Activated naive CD8-positive, alpha-beta T cell (primary cell): ENCODE results near the gene PPP6R3.
"Not testable (repeated sequence)": the region's sequence is repeated elsewhere in the genome, so short reads cannot be mapped to it uniquely, and the experiment has no call there.

ENCODE experiments used
- H3K27ac Mint-ChIP-seq: one replicate; pipeline ENCODE4 v1.8.0; 2021; ENCODE audit warnings: mixed read lengths
- H3K27me3 Mint-ChIP-seq: one replicate; pipeline ENCODE4 v1.8.0; 2021; ENCODE audit warnings: mixed read lengths
- H3K36me3 Mint-ChIP-seq: one replicate; pipeline ENCODE4 v1.8.0; 2021; ENCODE audit warnings: mixed read lengths
- H3K4me1 Mint-ChIP-seq: one replicate; pipeline ENCODE4 v1.8.0; 2021; ENCODE audit warnings: low read depth, mixed read lengths
- H3K4me3 Mint-ChIP-seq: one replicate; pipeline ENCODE4 v1.8.0; 2021; ENCODE audit warnings: mild to moderate bottlenecking, mixed read lengths
- H3K9me3 Mint-ChIP-seq: one replicate; pipeline ENCODE4 v1.8.0; 2021; ENCODE audit warnings: low read depth, mixed read lengths

PPP6R3 gene

GRCh38 chr11:68442433-68442832 lies 18.1 kb upstream of the PPP6R3 start:
- no peak overlapping the region for H3K4me3 Mint-ChIP-seq
- no peak overlapping the region for H3K27ac Mint-ChIP-seq
- H3K27me3 Mint-ChIP-seq, result no peaks in the 10 kb centered on the region
- no peaks in the 10 kb centered on the region for H3K9me3 Mint-ChIP-seq
- H3K36me3 Mint-ChIP-seq, result no peaks in the 10 kb centered on the region
- H3K4me1 Mint-ChIP-seq, result no peaks in the 10 kb centered on the region

- Mint-ChIP-seq H3K9me3 (no peaks in the 10 kb centered on the region), H3K4me3 (no peak overlapping the region), H3K27ac (no peak overlapping the region), H3K27me3 (no peaks in the 10 kb centered on the region), H3K4me1 (peaks cover 3% of the 10 kb centered on the region), H3K36me3 (no peaks in the 10 kb centered on the region)
These were observed 16.0 kb upstream of the PPP6R3 start for GRCh38 chr11:68444566-68444965.

GRCh38 chr11:68445531-68446035 lies 15.0 kb upstream of the PPP6R3 start:
- Mint-ChIP-seq H3K9me3 (no peaks in the 10 kb centered on the region), H3K4me3 (no peak overlapping the region), H3K36me3 (peaks cover 3% of the 10 kb centered on the region), H3K27me3 (no peaks in the 10 kb centered on the region), H3K27ac (no peak overlapping the region), H3K4me1 (peaks cover 3% of the 10 kb centered on the region)

- no peak overlapping the region for H3K27ac Mint-ChIP-seq
- no peak overlapping the region for H3K4me3 Mint-ChIP-seq
- H3K4me1 Mint-ChIP-seq, result peaks cover 3% of the 10 kb centered on the region
- no peaks in the 10 kb centered on the region for H3K27me3 Mint-ChIP-seq
- H3K36me3 Mint-ChIP-seq, result peaks cover 3% of the 10 kb centered on the region
- H3K9me3 Mint-ChIP-seq, result no peaks in the 10 kb centered on the region
These were observed 14.4 kb upstream of the PPP6R3 start for GRCh38 chr11:68446046-68446725.

GRCh38 chr11:68447015-68447801 lies 13.3 kb upstream of the PPP6R3 start:
- Mint-ChIP-seq H3K9me3 (no peaks in the 10 kb centered on the region), H3K4me1 (peaks cover 3% of the 10 kb centered on the region), H3K36me3 (peaks cover 3% of the 10 kb centered on the region), H3K27me3 (no peaks in the 10 kb centered on the region), H3K27ac (no peak overlapping the region), H3K4me3 (no peak overlapping the region)

- H3K4me3 Mint-ChIP-seq, H3K27me3 Mint-ChIP-seq, H3K36me3 Mint-ChIP-seq, H3K4me1 Mint-ChIP-seq, H3K27ac Mint-ChIP-seq, H3K9me3 Mint-ChIP-seq: not testable (repeated sequence)
These were observed 12.6 kb upstream of the PPP6R3 start for GRCh38 chr11:68447914-68448313.

- Mint-ChIP-seq H3K27ac (no peak overlapping the region), H3K27me3 (no peaks in the 10 kb centered on the region), H3K4me3 (no peak overlapping the region), H3K36me3 (peaks cover 3% of the 10 kb centered on the region), H3K4me1 (peaks cover 3% of the 10 kb centered on the region), H3K9me3 (no peaks in the 10 kb centered on the region)
These were observed 11.9 kb upstream of the PPP6R3 start for GRCh38 chr11:68448604-68449011.

- peaks cover 3% of the 10 kb centered on the region for H3K4me1 Mint-ChIP-seq
- no peak overlapping the region for H3K27ac Mint-ChIP-seq
- peaks cover 3% of the 10 kb centered on the region for H3K36me3 Mint-ChIP-seq
- no peak overlapping the region for H3K4me3 Mint-ChIP-seq
- no peaks in the 10 kb centered on the region for H3K9me3 Mint-ChIP-seq
- no peaks in the 10 kb centered on the region for H3K27me3 Mint-ChIP-seq
These were observed 10.6 kb upstream of the PPP6R3 start for GRCh38 chr11:68449951-68450350.

GRCh38 chr11:68450711-68451110 lies 9.8 kb upstream of the PPP6R3 start:
- Mint-ChIP-seq H3K36me3 (peaks cover 3% of the 10 kb centered on the region), H3K4me3 (no peak overlapping the region), H3K9me3 (no peaks in the 10 kb centered on the region), H3K4me1 (peaks cover 3% of the 10 kb centered on the region), H3K27me3 (no peaks in the 10 kb centered on the region), H3K27ac (no peak overlapping the region)

GRCh38 chr11:68454767-68455166 lies 5.8 kb upstream of the PPP6R3 start:
- Mint-ChIP-seq H3K36me3 (peaks cover 2% of the 10 kb centered on the region), H3K27ac (no peak overlapping the region), H3K4me1 (peaks cover 4% of the 10 kb centered on the region), H3K27me3 (no peaks in the 10 kb centered on the region), H3K9me3 (no peaks in the 10 kb centered on the region), H3K4me3 (no peak overlapping the region)

- Mint-ChIP-seq H3K4me3 (no peak overlapping the region), H3K27me3 (no peaks in the 10 kb centered on the region), H3K27ac (no peak overlapping the region), H3K36me3 (no peaks in the 10 kb centered on the region), H3K9me3 (no peaks in the 10 kb centered on the region), H3K4me1 (peaks cover 7% of the 10 kb centered on the region)
These were observed 5.1 kb upstream of the PPP6R3 start for GRCh38 chr11:68455485-68455884.

- Mint-ChIP-seq H3K36me3 (no peaks in the 10 kb centered on the region), H3K9me3 (no peaks in the 10 kb centered on the region), H3K4me1 (peaks cover 9% of the 10 kb centered on the region), H3K27ac (no peak overlapping the region), H3K4me3 (no peak overlapping the region), H3K27me3 (no peaks in the 10 kb centered on the region)
These were observed 3.2 kb upstream of the PPP6R3 start for GRCh38 chr11:68457216-68457897.

- Mint-ChIP-seq H3K27ac (peak overlapping the region; percentile 41), H3K36me3 (peaks cover 3% of the 10 kb centered on the region), H3K27me3 (no peaks in the 10 kb centered on the region), H3K4me1 (peaks cover 15% of the 10 kb centered on the region), H3K9me3 (no peaks in the 10 kb centered on the region), H3K4me3 (peak overlapping the region; percentile 32)
These were observed 2.7 kb upstream of the PPP6R3 start for GRCh38 chr11:68457898-68458249.

GRCh38 chr11:68458340-68458739 lies 2.2 kb upstream of the PPP6R3 start:
- peak overlapping the region; percentile 32 for H3K4me3 Mint-ChIP-seq
- not testable (repeated sequence) for H3K36me3 Mint-ChIP-seq, H3K27me3 Mint-ChIP-seq, H3K9me3 Mint-ChIP-seq
- peak overlapping the region; percentile 41 for H3K27ac Mint-ChIP-seq
- peaks cover 19% of the 10 kb centered on the region for H3K4me1 Mint-ChIP-seq
